ENCODE data around the gene CLMN.

GRCh38 chr14:95217391-95217900, 102.3 kb downstream of the CLMN start:
- TF ChIP-seq POLR2AphosphoS5 (IDR thresholded peaks at IDR 0.05; ENCODE audit: low read depth, low read length) (no peak), POLR2A (IDR thresholded peaks at IDR 0.05; ENCODE audit: low read depth, low read length) (no peak)

All from GM12891 (cell line).